Activated gamma-delta T cell treated with anti-CD3 and anti-CD28 coated beads, Interleukin-2, amount 50 U/mL, for 16 hours (primary cell): ENCODE data around the gene SP5.
"Not testable (repeated sequence)": the region's sequence is repeated elsewhere in the genome, so short reads cannot be mapped to it uniquely, and the experiment has no call there.

Source experiments
- DNase-seq: peaks from one replicate; pipeline ENCODE4 v3.0.0-alpha.2; 2020; ENCODE audit warnings: low read depth

The SP5 gene

DNA sequence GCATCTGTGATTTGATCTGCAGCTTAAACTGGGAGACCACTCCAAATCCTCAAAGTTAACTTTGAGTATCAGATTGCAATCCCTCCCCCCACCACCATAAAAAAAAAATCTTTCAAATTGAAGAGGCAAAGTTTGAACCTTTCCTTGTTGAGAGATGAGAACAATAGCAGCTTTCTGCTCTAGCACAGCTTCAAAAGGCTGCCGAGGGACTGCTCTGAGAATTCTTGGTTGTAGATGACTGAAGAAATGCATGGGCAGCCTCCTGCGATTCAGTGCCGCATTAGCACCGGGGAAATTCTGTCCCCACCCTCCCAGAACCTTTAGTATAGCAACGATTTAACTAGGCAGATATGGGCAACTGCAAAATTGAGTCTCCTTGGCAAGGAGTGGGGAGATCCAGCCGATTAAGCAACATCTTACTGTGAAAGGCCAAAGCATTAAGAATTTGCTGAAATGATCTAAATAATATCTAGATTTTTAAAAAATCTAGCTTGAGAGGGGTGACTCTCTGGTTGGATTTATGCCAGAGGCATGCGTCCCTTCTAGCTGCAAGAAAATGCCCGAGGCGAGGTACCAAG lies 3.9 kb upstream of the SP5 start:
- no peak for DNase-seq

GRCh38 chr2:170711774-170712652 lies 3.1 kb upstream of the SP5 start:
- no peak for DNase-seq

- DNase-seq = no peak
These were observed 2.2 kb upstream of the SP5 start for GRCh38 chr2:170712653-170713542.

- no peak for DNase-seq
These were observed 1.4 kb upstream of the SP5 start for GRCh38 chr2:170713543-170714380.

- no peak for DNase-seq
These were observed 616 bp upstream of the SP5 start for GRCh38 chr2:170714381-170715061.

DNA sequence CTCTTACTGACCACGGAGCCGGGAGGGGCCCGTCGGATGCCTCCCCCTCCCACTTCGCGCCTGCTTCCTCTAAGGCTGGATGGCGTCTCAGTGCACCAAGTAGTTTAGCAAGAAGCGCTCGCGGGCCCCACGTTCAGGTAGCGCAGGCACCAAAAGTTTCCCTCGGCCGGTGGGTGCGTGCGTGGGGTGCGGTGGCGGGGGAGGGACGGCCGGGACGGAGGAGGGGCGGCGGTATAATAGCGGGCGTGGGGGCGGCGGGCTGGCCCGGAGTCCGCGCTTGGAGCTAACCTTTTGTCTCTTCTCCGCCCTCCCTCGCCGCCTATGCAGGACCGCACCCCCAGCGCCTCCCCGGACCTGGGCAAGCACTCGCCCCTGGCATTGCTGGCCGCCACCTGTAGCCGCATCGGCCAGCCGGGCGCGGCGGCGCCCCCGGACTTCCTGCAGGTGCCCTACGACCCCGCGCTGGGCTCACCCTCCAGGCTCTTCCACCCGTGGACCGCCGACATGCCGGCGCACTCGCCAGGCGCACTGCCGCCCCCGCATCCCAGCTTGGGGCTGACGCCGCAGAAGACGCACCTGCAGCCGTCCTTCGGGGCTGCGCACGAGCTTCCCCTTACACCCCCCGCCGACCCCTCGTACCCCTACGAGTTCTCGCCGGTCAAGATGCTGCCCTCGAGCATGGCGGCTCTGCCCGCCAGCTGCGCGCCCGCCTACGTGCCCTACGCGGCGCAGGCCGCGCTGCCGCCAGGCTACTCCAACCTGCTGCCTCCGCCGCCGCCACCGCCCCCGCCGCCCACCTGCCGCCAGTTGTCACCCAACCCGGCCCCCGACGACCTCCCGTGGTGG lies 1.0 kb downstream of the SP5 start:
- DNase-seq = no peak

DNA sequence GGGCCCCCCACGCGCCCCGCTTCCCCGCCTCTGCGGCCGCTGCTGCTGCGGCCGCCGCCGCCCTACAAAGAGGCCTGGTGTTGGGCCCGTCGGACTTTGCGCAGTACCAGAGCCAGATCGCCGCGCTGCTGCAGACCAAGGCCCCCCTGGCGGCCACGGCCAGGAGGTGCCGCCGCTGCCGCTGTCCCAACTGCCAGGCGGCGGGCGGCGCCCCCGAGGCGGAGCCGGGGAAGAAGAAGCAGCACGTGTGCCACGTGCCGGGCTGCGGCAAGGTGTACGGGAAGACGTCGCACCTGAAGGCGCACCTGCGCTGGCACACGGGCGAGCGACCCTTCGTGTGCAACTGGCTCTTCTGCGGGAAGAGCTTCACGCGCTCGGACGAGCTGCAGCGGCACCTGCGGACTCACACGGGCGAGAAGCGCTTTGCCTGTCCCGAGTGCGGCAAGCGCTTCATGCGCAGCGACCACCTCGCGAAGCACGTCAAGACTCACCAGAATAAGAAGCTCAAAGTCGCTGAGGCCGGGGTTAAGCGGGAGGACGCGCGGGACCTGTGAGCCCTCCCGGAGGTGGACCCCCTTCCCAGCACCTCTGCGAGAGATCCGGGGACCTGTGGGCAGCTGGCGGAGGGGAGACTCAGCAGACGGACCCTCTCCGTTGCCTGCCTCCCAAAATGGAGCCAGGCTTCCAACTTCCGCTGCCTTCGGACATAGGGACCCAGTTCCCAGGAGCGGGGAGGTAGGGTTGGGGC lies 1.9 kb downstream of the SP5 start:
- DNase-seq = no peak

- DNase-seq = no peak
These were observed 2.4 kb downstream of the SP5 start for GRCh38 chr2:170717599-170717963.

DNA sequence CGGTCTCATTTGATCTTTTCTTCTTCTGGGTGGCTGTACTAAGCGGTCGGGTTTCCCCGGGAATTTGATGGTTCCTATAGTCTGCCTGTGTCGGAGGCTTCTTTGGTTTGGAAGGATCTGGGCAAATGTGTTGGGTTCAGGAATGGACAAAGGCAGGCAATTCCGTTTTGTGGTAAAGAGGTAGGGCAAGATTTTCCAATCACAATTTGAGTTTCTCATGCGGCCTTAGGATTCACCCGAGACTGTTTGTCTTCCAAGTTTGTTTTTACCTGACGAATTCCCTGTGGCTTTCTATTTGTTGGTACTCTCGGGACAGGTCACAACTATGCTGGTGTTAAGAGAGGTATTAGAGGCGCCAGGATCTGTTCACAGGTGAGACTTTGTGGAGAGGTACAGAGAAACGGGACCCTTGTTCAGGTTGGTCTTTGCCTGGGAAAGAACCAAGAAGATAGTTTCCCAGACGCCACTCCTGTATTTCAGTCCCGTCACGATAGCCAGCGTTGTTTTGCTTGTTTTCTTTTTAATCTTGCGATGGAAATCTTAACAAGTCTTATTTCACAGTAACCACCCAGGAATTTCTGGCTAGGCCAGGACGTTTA lies 3.0 kb downstream of the SP5 start:
- no peak for DNase-seq

DNA sequence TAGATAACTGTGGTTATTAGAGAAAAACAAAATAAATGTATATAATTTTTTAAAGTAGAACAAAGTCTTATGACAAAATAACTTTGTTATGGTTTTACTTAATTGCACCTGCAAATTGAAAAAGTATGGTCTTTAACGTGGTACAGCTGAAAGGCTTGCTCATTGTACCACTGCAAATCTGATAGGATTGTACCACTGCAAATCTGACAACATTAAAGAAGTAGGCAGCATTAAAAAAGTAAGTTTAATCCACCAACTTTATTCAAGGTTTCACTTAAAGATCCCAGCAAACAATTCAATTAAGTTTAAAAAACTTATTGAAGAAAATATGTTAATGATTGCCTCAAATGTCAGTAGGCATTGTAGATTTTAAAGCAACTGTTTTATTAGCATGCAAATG lies 4.7 kb downstream of the SP5 start:
- DNase-seq = no peak

- DNase-seq = no peak
These were observed 6.5 kb downstream of the SP5 start for GRCh38 chr2:170721678-170722077.

DNA sequence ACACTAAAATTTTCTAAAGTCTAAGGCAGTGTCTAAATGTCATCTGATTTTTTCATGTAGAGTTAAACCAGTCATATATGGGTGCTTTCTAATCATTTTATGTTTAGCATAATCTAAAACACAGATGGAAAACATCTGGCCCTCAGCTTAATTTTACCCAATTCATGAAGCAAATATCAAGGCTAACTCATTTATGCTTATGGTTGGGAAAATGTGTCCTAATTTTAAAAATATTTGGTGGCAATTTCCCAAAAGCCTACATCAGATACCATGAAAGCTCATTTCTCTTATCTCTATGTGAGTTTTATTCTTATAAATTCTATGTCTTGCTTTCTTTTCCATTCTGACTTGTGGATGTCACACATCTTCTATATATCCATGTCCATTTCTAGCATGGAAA lies 7.2 kb downstream of the SP5 start:
- no peak for DNase-seq

GRCh38 chr2:170723446-170723958 lies 8.4 kb downstream of the SP5 start:
- no peak for DNase-seq

DNA sequence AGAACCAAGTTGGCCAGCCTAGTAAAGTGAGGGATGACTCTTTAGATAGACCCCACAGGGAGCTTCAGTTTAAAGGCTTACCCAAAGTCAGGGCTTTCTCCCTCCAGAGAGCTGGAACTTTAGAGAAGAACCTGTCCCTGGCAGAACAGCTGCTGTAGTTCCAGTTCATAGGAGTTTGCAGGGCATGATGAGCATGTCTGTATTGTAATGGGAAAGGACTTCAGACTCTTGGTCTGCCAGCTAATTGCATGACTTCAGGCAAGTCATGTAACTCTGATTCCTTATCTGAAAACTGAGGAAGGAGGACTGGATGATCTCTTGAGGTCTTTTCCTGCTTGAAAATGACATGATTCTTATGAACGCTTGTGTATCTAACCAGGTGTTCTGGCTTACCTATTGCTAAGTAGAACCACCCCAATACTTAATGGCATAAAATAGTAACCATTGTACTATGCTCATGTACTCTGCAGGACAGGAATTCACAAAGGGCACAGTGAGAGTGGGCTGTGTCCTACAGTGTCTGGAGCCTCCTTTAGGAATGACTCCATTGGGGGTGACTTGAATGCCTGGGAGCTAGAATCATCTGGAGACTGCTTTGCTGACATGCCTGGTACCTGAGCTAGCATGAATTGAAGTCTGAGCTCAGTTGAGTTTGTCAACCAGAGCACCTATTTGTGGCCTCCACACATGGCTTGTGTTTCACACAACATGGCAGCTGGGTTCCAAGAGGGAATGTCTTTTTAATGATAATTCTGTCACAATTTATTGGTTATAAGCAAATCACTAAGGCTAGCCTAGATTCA lies 18.9 kb downstream of the SP5 start:
- no peak for DNase-seq

GRCh38 chr2:170734601-170735000 lies 19.5 kb downstream of the SP5 start:
- DNase-seq = not testable (repeated sequence)

GRCh38 chr2:170736628-170737027 lies 21.5 kb downstream of the SP5 start:
- DNase-seq = no peak

DNA sequence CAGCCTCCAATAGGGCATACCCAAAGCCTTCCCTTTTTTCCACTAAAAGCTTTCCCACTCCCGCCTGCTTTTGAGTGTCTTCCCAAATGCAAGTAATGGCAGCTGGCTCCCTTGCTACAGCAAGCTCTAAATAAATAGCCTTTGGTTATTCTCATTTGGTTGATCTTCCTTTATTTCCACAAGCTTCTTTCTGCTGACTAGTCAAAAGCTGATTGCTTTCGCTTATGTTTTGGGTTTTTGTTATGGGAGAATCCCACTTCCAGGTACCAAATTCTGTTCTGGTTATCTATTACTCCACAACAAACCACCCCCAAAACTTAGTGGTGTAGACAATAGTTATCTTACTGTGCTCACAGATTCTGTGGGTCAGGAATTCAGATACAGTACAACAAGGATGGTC lies 22.3 kb downstream of the SP5 start:
- DNase-seq = no peak

DNA sequence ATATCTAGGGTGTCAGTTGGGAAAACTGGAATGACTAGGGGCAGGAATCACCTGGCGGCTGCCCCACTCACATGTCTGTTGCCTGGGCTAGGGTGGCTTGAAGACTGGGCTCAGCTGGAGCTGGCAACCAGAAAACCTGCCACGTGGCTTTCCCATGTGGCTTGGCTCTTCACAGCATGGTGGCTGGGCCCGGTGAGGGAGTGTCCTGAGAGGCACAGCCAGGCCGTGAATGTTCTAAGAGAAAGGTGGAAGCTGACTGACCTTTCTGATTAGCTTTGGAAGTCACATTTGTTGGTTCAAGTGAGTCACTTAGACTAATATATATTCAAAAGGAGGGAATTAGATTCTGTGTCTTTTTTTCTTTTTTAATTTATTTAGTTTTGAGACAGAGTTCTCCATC lies 22.7 kb downstream of the SP5 start:
- no peak for DNase-seq
